Measurements from ENCODE around the gene DFFA.

Gene DFFA

DNA sequence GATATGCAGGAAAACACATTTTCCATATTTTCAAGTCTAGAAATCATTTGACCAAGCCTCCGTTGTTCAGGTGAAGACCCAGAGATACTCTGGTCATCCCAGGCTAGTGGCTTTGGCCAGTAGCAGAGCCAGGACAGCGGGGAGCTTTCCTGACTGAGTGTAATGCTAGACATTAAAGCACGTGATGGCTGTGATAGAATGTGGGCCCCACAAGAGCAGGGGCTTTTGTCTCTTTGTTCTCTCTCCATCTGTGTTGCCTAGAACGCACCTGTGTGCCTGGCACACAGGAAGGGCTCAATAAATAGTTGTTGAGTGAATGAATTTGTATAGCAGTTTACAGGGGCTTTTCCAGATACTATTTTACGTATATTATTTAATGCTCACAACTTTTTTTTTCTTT lies 31.5 kb downstream of the DFFA start:
- no peaks in the 10 kb centered on the region for H3K9me2 ChIP-seq (replicated peaks; ENCODE audit: low read depth, low read length)
- no peak overlapping the region for H2AFZ ChIP-seq (ENCODE audit: low read length)
- H3F3A ChIP-seq (ENCODE audit: low read depth): no peaks in the 10 kb centered on the region
- H3K4me3 ChIP-seq (ENCODE audit: low read length, poor library complexity, severe bottlenecking): no peak overlapping the region
- peaks cover 2% of the 10 kb centered on the region for H3K4me1 ChIP-seq (ENCODE audit: insufficient read depth, low read length, poor library complexity, severe bottlenecking)
- no peak overlapping the region for H3K9ac ChIP-seq (ENCODE audit: low read depth, low read length, poor library complexity, severe bottlenecking)
- no peaks in the 10 kb centered on the region for H3K9me3 ChIP-seq (ENCODE audit: insufficient read depth, low read depth, low read length)
- H3K4me2 ChIP-seq (ENCODE audit: low read depth, low read length, poor library complexity, severe bottlenecking): no peak overlapping the region
- H3K36me3 ChIP-seq (ENCODE audit: insufficient read depth, low read length): no peaks in the 10 kb centered on the region
- no peaks in the 10 kb centered on the region for H3K27me3 ChIP-seq (ENCODE audit: insufficient read depth, low read length, poor library complexity, severe bottlenecking)
- H4K20me1 ChIP-seq (ENCODE audit: insufficient read depth, low read length, poor library complexity, severe bottlenecking): no peaks in the 10 kb centered on the region
- TF ChIP-seq EZH2phosphoT487 (IDR thresholded peaks at IDR 0.05; ENCODE audit: borderline replicate concordance): no peak
- TF ChIP-seq, protein P1, sequence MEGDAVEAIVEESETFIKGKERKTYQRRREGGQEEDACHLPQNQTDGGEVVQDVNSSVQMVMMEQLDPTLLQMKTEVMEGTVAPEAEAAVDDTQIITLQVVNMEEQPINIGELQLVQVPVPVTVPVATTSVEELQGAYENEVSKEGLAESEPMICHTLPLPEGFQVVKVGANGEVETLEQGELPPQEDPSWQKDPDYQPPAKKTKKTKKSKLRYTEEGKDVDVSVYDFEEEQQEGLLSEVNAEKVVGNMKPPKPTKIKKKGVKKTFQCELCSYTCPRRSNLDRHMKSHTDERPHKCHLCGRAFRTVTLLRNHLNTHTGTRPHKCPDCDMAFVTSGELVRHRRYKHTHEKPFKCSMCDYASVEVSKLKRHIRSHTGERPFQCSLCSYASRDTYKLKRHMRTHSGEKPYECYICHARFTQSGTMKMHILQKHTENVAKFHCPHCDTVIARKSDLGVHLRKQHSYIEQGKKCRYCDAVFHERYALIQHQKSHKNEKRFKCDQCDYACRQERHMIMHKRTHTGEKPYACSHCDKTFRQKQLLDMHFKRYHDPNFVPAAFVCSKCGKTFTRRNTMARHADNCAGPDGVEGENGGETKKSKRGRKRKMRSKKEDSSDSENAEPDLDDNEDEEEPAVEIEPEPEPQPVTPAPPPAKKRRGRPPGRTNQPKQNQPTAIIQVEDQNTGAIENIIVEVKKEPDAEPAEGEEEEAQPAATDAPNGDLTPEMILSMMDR (conservative IDR thresholded peaks at IDR 0.05; ENCODE audit: low read length): no peak
- H3K79me2 ChIP-seq (ENCODE audit: insufficient read depth, low read length): no peaks in the 10 kb centered on the region

DNA sequence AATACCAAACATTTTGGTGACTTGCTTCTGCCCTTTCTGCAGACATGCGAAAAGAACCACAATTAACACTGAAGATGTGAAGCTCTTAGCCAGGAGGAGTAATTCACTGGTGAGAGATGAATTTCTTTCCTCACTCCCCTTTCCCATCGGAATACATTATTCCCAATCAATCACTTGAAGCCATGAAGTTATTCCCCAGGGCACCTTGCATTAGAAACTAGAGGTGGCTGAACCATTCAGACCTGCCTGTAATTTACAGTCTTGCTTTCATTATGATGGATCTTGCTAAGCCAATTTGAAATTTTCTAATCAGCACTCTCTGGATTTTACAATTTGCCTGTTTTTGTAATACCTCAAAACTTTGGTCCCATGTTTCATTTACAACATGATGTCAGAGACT lies 32.0 kb downstream of the DFFA start:
- H2AFZ ChIP-seq (ENCODE audit: low read length): no peak overlapping the region
- no peaks in the 10 kb centered on the region for H4K20me1 ChIP-seq (ENCODE audit: insufficient read depth, low read length, poor library complexity, severe bottlenecking)
- no peaks in the 10 kb centered on the region for H3K79me2 ChIP-seq (ENCODE audit: insufficient read depth, low read length)
- H3K36me3 ChIP-seq (ENCODE audit: insufficient read depth, low read length): no peaks in the 10 kb centered on the region
- H3K4me2 ChIP-seq (ENCODE audit: low read depth, low read length, poor library complexity, severe bottlenecking): no peak overlapping the region
- H3K9ac ChIP-seq (ENCODE audit: low read depth, low read length, poor library complexity, severe bottlenecking): no peak overlapping the region
- TF ChIP-seq, protein P1 (conservative IDR thresholded peaks at IDR 0.05; ENCODE audit: low read length): no peak
- no peak for TF ChIP-seq EZH2phosphoT487 (IDR thresholded peaks at IDR 0.05; ENCODE audit: borderline replicate concordance)
- H3K9me2 ChIP-seq (replicated peaks; ENCODE audit: low read depth, low read length): no peaks in the 10 kb centered on the region
- peaks cover 2% of the 10 kb centered on the region for H3K4me1 ChIP-seq (ENCODE audit: insufficient read depth, low read length, poor library complexity, severe bottlenecking)
- no peaks in the 10 kb centered on the region for H3K27me3 ChIP-seq (ENCODE audit: insufficient read depth, low read length, poor library complexity, severe bottlenecking)
- no peaks in the 10 kb centered on the region for H3K9me3 ChIP-seq (ENCODE audit: insufficient read depth, low read depth, low read length)
- no peak overlapping the region for H3K4me3 ChIP-seq (ENCODE audit: low read length, poor library complexity, severe bottlenecking)
- H3F3A ChIP-seq (ENCODE audit: low read depth): no peaks in the 10 kb centered on the region

DNA sequence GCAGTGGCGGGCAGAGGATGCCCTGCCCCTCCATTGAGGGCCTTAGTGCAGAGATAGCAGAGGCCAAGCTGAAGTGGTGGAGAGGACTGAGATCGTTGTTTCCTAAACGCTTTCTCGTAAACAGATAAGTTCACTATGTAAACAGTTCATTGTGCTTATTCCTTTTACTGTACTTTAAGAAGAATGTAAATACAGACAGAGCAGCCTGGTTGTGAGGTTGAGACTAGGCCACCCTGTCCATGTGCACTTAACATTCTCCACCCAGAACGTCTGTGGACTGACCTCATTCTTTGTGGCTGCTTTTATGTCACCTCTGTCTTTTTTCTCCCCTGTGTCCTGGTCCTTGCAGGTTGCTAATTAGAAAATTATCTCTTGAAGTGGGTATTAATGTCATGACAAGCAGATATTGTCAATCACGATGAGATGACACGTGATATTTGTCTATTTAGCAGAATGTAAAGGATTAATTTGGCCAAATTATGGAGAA lies 33.6 kb downstream of the DFFA start:
- peaks cover 2% of the 10 kb centered on the region for H3K4me1 ChIP-seq (ENCODE audit: insufficient read depth, low read length, poor library complexity, severe bottlenecking)
- H3K36me3 ChIP-seq (ENCODE audit: insufficient read depth, low read length): no peaks in the 10 kb centered on the region
- H2AFZ ChIP-seq (ENCODE audit: low read length): no peak overlapping the region
- no peaks in the 10 kb centered on the region for H3K9me3 ChIP-seq (ENCODE audit: insufficient read depth, low read depth, low read length)
- H3K4me2 ChIP-seq (ENCODE audit: low read depth, low read length, poor library complexity, severe bottlenecking): no peak overlapping the region
- no peak overlapping the region for H3K9ac ChIP-seq (ENCODE audit: low read depth, low read length, poor library complexity, severe bottlenecking)
- no peak overlapping the region for H3K4me3 ChIP-seq (ENCODE audit: low read length, poor library complexity, severe bottlenecking)
- H3K9me2 ChIP-seq (replicated peaks; ENCODE audit: low read depth, low read length): no peaks in the 10 kb centered on the region
- no peaks in the 10 kb centered on the region for H4K20me1 ChIP-seq (ENCODE audit: insufficient read depth, low read length, poor library complexity, severe bottlenecking)
- H3K79me2 ChIP-seq (ENCODE audit: insufficient read depth, low read length): no peaks in the 10 kb centered on the region
- no peaks in the 10 kb centered on the region for H3K27me3 ChIP-seq (ENCODE audit: insufficient read depth, low read length, poor library complexity, severe bottlenecking)
- no peak for TF ChIP-seq EZH2phosphoT487 (IDR thresholded peaks at IDR 0.05; ENCODE audit: borderline replicate concordance)
- TF ChIP-seq, protein P1 (conservative IDR thresholded peaks at IDR 0.05; ENCODE audit: low read length): no peak
- no peaks in the 10 kb centered on the region for H3F3A ChIP-seq (ENCODE audit: low read depth)
